Effector memory CD4-positive, alpha-beta T cell (primary cell): Measurements from ENCODE around the gene BCL10.

Experiments used
- DNase-seq, 3 donors: peaks; one replicate each; pipeline ENCODE4 v3.0.0-alpha.2; 2020
- H3K27ac ChIP-seq: 2 replicates; pipeline ENCODE4 v1.7.0; 2013; ENCODE audit warnings: mild to moderate bottlenecking, low read length, moderate library complexity; ENCODE audit not compliant: insufficient read depth, poor library complexity, severe bottlenecking
- H3K27me3 ChIP-seq: replicated peaks from 2 replicates; pipeline ENCODE4 v1.7.0; 2013; ENCODE audit warnings: mild to moderate bottlenecking, low read length; ENCODE audit not compliant: insufficient read depth, control insufficient read depth, poor library complexity, severe bottlenecking
- H3K36me3 ChIP-seq: 2 replicates; pipeline ENCODE4 v1.7.0; 2013; ENCODE audit warnings: mild to moderate bottlenecking, low read length, moderate library complexity; ENCODE audit not compliant: control insufficient read depth, insufficient read depth
- H3K4me1 ChIP-seq: 2 replicates; pipeline ENCODE4 v1.7.0; 2013; ENCODE audit warnings: low read length, mild to moderate bottlenecking; ENCODE audit not compliant: control insufficient read depth, insufficient read depth, poor library complexity, severe bottlenecking
- H3K4me3 ChIP-seq: 2 replicates; pipeline ENCODE4 v1.7.0; 2013; ENCODE audit warnings: low read length, low read depth, mild to moderate bottlenecking; ENCODE audit not compliant: insufficient read depth, poor library complexity, severe bottlenecking
- H3K9me3 ChIP-seq: 2 replicates; pipeline ENCODE4 v1.7.0; 2013; ENCODE audit warnings: mild to moderate bottlenecking, low read length, moderate library complexity; ENCODE audit not compliant: control insufficient read depth

The BCL10 gene

DNA sequence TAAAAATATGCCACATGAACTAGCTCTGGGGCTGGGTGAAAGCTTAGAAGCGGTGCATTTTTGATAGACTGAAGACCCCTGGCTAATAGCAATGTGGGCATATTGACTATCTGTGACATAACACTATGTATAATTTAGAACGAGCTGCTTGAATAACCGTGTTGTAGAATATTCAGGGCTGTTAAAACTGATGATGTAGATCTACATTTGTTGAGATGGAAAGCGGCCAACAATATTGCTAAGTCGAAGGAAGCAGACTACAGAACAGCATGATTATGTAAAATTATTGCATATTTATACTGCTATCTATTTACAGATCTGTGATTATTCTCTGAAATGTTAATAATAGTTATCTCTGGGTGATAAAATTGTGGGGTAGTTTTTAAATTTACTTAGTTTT, 41.1 kb upstream of the BCL10 start:
- no peaks in the 10 kb centered on the region for H3K4me1 ChIP-seq
- H3K27me3 ChIP-seq = no peaks in the 10 kb centered on the region
- DNase-seq = no peak
- no peaks in the 10 kb centered on the region for H3K9me3 ChIP-seq
- no peak overlapping the region for H3K4me3 ChIP-seq
- no peak overlapping the region for H3K27ac ChIP-seq
- H3K36me3 ChIP-seq = no peaks in the 10 kb centered on the region

DNA sequence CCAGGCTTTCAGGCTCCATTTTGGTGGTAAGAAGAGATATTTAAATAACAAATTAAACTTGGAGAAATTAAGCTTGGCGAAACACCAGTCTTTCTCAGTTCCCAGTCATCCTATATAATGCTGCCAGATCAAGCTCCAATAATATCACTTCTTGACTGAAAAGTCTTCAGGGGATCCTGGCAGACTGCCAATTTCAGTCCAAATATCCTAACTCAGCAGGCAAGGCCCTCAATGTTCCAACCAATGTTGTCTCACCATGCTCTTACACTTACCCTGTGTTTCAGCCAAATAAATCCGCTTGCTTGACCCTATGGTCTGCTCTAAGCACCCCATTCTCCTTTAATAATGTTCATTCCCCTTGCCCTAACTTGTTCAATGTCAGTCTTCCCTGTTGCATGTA, 39.9 kb upstream of the BCL10 start:
- Histone ChIP-seq H3K36me3 (no peaks in the 10 kb centered on the region), H3K27ac (no peak overlapping the region), H3K4me1 (no peaks in the 10 kb centered on the region), H3K4me3 (no peak overlapping the region), H3K9me3 (no peaks in the 10 kb centered on the region), H3K27me3 (no peaks in the 10 kb centered on the region)
- no peak for DNase-seq

DNA sequence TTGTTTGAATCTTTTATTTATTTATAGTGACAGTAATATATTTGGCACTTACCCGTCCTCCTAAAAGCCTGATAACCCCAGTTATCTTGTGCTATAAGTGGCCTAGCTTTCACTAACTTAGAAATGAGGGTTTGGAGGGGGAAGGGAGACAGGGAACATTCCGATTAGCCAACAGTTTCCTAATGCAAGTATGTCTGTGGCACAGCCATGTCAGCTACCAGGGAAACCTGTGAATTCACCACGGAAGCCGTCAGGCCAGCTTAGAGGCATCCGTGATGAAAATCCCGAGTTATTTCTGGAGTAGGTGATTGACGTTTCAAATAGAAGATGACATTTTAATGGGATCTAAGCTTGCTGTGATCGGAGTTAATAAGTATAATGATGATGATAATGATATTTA, 39.4 kb upstream of the BCL10 start:
- H3K4me1 ChIP-seq = no peaks in the 10 kb centered on the region
- no peaks in the 10 kb centered on the region for H3K36me3 ChIP-seq
- H3K4me3 ChIP-seq = no peak overlapping the region
- no peak overlapping the region for H3K27ac ChIP-seq
- H3K27me3 ChIP-seq = no peaks in the 10 kb centered on the region
- DNase-seq = no peak
- H3K9me3 ChIP-seq = no peaks in the 10 kb centered on the region

DNA sequence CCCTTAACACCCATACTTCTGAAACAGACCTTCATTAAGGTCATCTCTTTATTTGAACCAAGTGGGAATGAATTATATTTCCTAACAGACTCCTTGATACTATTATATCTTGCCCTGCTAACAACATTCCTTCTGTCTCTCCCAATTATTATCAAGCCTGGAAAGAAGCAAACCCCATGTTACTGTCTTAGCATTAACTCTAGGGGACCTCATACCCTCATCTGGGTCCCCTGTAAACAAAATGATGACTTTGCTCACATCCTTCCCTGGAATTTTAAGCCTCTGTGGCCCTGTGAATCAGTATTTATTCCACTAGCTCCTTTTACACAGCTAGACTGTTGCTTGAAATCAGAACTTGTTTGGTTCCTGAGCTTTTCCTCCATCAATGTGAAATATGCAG, 38.3 kb upstream of the BCL10 start:
- Histone ChIP-seq H3K27me3 (no peaks in the 10 kb centered on the region), H3K36me3 (no peaks in the 10 kb centered on the region), H3K4me1 (no peaks in the 10 kb centered on the region), H3K4me3 (no peak overlapping the region), H3K27ac (no peak overlapping the region), H3K9me3 (no peaks in the 10 kb centered on the region)
- no peak for DNase-seq

DNA sequence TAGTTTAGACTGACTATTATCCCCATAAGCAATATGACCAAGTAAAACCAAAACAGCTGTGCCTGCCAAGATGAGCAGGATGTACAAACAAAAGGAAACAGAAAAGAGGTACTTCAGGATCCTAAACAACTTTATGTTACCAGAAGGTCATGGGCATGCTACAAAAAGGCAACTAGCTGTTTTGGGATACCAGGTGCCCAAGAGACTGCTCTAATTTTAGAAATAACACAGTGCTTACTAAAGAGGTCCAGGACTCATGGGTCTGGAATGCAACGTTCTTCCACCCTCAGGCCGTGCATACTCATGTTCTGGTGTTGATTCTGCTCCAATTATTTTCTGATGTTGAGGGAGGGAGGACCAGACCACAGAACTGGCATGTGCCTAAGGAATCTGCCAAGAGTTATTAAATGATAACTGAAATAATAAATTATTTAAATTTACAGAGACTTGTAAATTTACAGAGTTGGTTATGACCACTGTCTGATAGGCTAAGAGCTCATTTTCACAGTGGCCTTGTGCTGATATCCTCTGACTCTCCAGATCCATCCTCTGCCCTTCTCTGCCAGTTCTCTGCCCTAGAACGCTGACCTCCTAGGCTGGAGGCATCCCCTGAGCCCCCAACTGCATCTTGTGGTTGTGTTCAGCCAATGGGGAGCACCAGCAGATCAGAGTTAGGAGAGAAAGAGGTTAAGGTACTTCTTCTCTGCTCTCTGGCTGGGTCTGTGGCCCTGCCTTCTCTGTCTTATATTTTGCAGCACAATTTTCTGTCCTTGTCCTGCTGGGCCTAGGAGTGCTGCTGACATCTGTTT, 37.7 kb upstream of the BCL10 start:
- H3K4me1 ChIP-seq = no peaks in the 10 kb centered on the region

DNA sequence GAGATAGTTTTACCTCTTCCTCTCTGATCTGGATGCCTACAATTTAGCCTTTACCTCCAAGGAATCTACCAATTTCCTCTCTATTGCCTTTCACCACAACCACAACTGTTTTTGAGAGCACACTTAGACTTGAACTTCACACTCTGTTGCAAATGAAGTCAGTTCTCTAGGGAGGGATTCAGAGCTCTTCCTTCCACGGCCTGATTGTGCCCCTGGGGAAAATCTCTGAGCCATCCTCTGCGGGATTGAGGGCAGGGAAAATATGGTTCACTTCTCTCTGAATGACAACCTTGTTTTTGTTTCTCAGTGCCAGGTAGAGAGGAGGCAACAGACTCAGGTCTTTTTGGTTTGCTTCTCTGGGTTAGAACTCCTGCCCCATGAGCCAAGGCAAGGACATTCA, 35.4 kb upstream of the BCL10 start:
- no peak overlapping the region for H3K27ac ChIP-seq
- no peak for DNase-seq

More for the DNA sequence above, 37.7 kb upstream of the BCL10 start:
- Histone ChIP-seq H3K36me3 (no peaks in the 10 kb centered on the region), H3K9me3 (no peaks in the 10 kb centered on the region), H3K27me3 (no peaks in the 10 kb centered on the region), H3K4me3 (no peak overlapping the region), H3K27ac (no peak overlapping the region)
- no peak for DNase-seq

DNA sequence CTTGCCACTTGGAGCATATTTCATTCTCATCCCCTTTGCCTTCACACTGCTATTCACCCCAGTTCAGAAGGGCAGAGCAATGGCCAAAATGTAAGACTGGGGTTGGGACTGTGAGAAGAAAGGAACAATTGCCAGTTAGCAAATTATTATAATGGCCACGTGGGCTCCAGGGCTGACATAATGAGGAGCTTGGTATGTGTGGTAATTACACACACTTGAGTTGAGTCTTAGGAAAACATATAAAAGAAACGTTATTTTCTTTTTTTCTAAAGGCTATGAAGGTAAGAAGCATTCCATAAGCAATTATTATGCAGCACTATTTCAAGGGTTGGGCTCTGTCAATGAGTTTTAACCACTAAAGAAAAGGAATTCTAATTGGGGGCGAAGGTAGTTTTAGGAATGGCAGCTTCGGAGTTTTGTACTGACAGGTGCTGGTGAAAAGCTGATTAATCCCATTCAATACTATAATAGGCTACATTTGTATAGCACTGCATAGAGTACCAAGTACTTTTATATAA, 32.5 kb upstream of the BCL10 start:
- Histone ChIP-seq H3K4me3 (no peak overlapping the region), H3K27ac (no peak overlapping the region), H3K4me1 (no peaks in the 10 kb centered on the region), H3K9me3 (no peaks in the 10 kb centered on the region), H3K27me3 (no peaks in the 10 kb centered on the region), H3K36me3 (no peaks in the 10 kb centered on the region)
- no peak for DNase-seq

More for the DNA sequence above, 35.4 kb upstream of the BCL10 start:
- H3K4me1 ChIP-seq = no peaks in the 10 kb centered on the region
- no peaks in the 10 kb centered on the region for H3K36me3 ChIP-seq
- no peaks in the 10 kb centered on the region for H3K27me3 ChIP-seq
- no peak overlapping the region for H3K4me3 ChIP-seq
- H3K9me3 ChIP-seq = no peaks in the 10 kb centered on the region

DNA sequence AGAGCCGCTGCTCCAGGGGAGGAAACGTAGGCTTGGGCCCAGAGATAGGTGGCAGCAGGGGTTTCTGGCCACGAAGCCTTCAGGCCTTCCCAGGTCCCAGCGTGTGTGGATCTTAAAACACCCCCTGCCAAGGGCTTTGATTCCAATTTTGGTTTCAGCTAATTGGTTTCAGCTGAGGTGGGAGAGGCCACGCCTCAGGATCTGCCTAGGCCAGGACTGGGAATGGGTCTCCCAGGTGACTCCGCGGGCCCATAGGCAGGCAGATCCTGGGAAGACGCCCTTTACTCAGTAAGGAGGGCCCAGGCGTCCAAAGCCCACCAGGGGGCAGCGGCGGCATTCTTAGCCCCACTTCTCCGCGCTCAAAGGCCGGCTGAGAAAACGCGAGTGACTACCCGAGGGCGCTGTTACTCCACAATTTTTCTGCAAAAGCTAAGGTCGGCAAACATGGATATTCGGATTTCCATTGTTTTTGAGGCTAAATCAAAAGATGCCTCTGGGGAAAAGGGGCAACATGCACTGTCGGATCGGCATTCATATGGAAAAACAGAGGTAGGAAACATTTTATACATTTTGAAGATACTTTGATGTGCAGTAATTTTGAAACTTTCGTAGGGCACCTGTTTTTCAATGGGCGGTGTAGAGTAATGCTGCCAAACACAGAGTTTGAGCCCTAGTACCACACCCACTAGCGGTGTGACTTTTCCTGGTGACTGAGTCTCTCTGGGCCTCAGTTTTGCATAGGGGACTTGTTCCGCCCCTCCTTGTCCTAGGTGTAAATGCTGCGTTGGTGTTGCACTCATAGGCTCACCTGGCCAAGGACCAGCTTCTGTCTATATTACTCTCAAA, 31.8 kb upstream of the BCL10 start:
- Histone ChIP-seq H3K36me3 (no peaks in the 10 kb centered on the region), H3K27me3 (no peaks in the 10 kb centered on the region), H3K9me3 (no peaks in the 10 kb centered on the region), H3K27ac (no peak overlapping the region), H3K4me3 (peak overlapping the region; percentile 22), H3K4me1 (no peaks in the 10 kb centered on the region)
- DNase-seq = peak; percentile 8 to 22 (median 12)

DNA sequence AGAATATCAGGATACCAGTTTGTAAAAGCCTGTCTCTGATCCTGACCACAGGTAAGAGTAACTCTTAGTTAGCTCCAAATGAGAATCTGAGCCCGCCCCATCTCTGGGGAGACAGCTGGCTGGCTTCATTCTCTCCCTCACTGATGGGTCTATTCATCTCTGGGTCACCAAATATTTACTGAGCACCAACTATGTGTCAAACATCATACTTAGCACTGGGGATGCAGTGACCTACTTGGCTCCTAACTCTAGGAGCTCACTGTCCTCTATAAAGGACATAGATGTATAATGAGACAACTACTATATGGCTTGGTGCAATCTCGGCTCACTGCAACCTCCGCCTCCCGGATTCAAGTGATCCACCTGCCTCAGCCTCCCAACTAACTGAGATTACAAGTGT, 29.8 kb upstream of the BCL10 start:
- Histone ChIP-seq H3K36me3 (no peaks in the 10 kb centered on the region), H3K27me3 (no peaks in the 10 kb centered on the region), H3K9me3 (no peaks in the 10 kb centered on the region), H3K4me3 (no peak overlapping the region), H3K27ac (no peak overlapping the region), H3K4me1 (no peaks in the 10 kb centered on the region)
- no peak for DNase-seq
